ENCODE results near the gene EPHB2. TPM values are rescaled to one million over a fixed set of nuclear protein-coding genes. Genes with fewer than 3 reads are reported as not detected.

Gene EPHB2
- total and polyA plus RNA-seq, 2 of the 4 experiments (the other 2 are of a cell fraction), result 52.3 to 58.8 TPM

DNA sequence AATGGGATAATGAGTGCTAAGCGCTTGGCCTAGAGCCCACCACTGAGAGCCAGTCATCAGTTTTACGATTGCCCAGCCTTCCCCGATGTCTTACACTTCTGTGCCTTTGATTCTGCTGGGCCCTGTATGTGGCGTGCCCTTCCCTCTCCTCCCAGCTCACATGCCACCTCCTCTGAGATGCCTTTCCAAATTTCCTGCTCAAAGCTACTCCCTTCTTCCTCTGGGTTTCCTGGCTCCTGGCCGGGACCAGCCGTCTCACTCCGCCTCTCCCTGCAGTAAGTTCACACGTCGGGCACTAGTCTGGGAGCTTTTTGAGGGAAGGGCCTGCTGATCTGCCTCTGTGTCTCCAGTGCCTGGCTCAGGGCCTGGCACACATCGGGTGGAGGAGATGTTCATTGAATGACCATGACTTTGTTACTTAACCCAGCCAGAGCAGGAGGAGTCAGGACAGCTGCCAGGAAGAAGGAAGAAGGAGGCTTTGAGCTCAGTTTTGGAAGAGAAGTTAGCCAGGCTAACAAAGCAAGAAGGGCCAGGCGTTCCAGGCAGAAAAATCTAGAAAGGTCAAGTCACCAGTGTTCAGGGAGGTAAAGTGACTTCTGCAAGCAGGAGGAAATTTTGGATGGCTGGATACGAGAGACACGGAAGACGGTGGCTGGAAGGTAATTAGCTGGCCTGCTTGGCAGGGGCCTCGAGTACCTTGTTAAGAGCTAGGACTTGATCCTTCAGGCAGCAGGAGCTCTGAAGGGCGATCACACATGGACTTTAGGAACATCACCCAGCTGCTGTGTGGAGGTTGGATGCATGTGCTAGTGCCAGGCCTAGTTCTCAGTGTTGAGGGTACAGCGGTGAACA lies 63.6 kb downstream of the EPHB2 start:
- Histone ChIP-seq H4K91ac (ENCODE audit: insufficient read depth, low read depth, low read length) (no peak overlapping the region), H2AK5ac (ENCODE audit: low read depth, low read length) (peak overlapping the region; percentile 27; the same call in 1 of the 2 replicates), H3K14ac (replicated peaks; ENCODE audit: low read depth, low read length) (0 out of 2 replicates have a peak overlapping the region, but pooled peaks have one; percentile 37), H3K4me2 (ENCODE audit: low read depth, low read length) (no peak overlapping the region), H3K4me1 (ENCODE audit: control insufficient read depth, insufficient read depth, low read length) (peaks cover 16% of the 10 kb centered on the region), H3K23ac (ENCODE audit: low read depth, low read length) (peak overlapping the region; percentile 38; the same call in 1 of the 2 replicates), H3K18ac (ENCODE audit: low read depth, low read length) (no peak overlapping the region), H2BK5ac (ENCODE audit: low read depth, low read length, poor library complexity, severe bottlenecking) (no peak overlapping the region), H2BK20ac (ENCODE audit: low read depth, low read length) (no peak overlapping the region), H3K9me1 (ENCODE audit: insufficient read depth, low read length) (peaks cover 19% of the 10 kb centered on the region; the same call in 1 of the 2 replicates), H2AK9ac (replicated peaks; ENCODE audit: low read depth, low read length, poor library complexity) (peak overlapping the region; percentile 43), H3K56ac (ENCODE audit: extremely low read depth, insufficient read depth, low read length) (no peak overlapping the region), H3K9ac (ENCODE audit: low read depth, low read length) (no peak overlapping the region), H3K27me3 (ENCODE audit: control insufficient read depth, insufficient read depth, low read length) (no peaks in the 10 kb centered on the region), H4K20me1 (ENCODE audit: insufficient read depth, low read length) (peaks cover 79% of the 10 kb centered on the region), H3K4me3 (ENCODE audit: insufficient read depth, low read depth, low read length) (no peak overlapping the region), H3K9me3 (ENCODE audit: control insufficient read depth, insufficient read depth, low read length) (no peaks in the 10 kb centered on the region), H2BK120ac (ENCODE audit: low read depth, low read length) (no peak overlapping the region), H4K8ac (ENCODE audit: low read depth in 2 of 2, low read length in 2 of 2) (no peak overlapping the region; a peak in 1 of 4 replicates), H4K5ac (ENCODE audit: low read depth, low read length) (no peak overlapping the region), H2AFZ (replicated peaks; ENCODE audit: low read length, poor library complexity) (peak overlapping the region; percentile 18), H3K36me3 (ENCODE audit: control insufficient read depth, insufficient read depth, low read length) (no peaks in the 10 kb centered on the region), H3K27ac (ENCODE audit: insufficient read depth, low read length) (no peak overlapping the region), H3K79me1 (ENCODE audit: low read depth in 1 of 2, low read length in 2 of 2) (peaks cover 37 to 92% of the 10 kb centered on the region in 2 experiments), H3K4ac (ENCODE audit: low read depth, low read length) (no peak overlapping the region), H2BK15ac (ENCODE audit: low read depth, low read length) (no peak overlapping the region)
- WGBS, 2 experiments (ENCODE audit: extremely low coverage in 2 of 2, insufficient read length in 1 of 2), result 61% methylated on average over 7 of the region's 17 CpGs; no CpG with 5 or more reads in 1 of the 2 experiments
- ChIA-PET CTCF (interaction anchor here (0.5 to 1.0 kb wide), 3 partner anchors 69 to 98 kb away, joined by 3 to 6 read pairs (median 3); no protein-coding TSS in a partner anchor), POLR2A (ENCODE audit: unreplicated experiment) (no interaction called here)
- in situ Hi-C loops (cut with MboI; ENCODE audit: low sequenced_read_pairs), result no loop called here
- DNase-seq (peak; percentile 38), ATAC-seq (ENCODE audit: low read depth) (peak; percentile 59)
- no TSS peak for BruUV-seq (replicated peaks)
- intact Hi-C loops (cut with micrococcal nuclease), result no loop called here
- dilution Hi-C loops (cut with HindIII; ENCODE audit: low sequenced_read_pairs, unreplicated experiment), result no loop called here
- TF ChIP-seq FOS (IDR thresholded peaks at IDR 0.05; ENCODE audit: low read depth, low read length) (no peak), MXI1 (IDR thresholded peaks at IDR 0.05; ENCODE audit: borderline replicate concordance, low read depth, low read length) (no peak), RCOR1 (IDR thresholded peaks at IDR 0.05; ENCODE audit: insufficient replicate concordance, low read length) (no peak), BHLHE40 (IDR thresholded peaks at IDR 0.05; ENCODE audit: low read depth, low read length) (no peak), CTCF (conservative IDR thresholded peaks at IDR 0.05; ENCODE audit: low read depth, low read length) (no peak), POLR2A (IDR thresholded peaks at IDR 0.05; ENCODE audit: low read depth, low read length) (no peak), SMC3 (IDR thresholded peaks at IDR 0.05; ENCODE audit: low read depth, low read length) (no peak), ELK1 (IDR thresholded peaks at IDR 0.05; ENCODE audit: borderline replicate concordance, low read depth, low read length) (no peak), MAZ (IDR thresholded peaks at IDR 0.05; ENCODE audit: borderline replicate concordance, low read depth, low read length) (no peak), RAD21 (IDR thresholded peaks at IDR 0.05; ENCODE audit: low read length) (no peak), CEBPB (IDR thresholded peaks at IDR 0.05; ENCODE audit: low read depth, low read length) (no peak), CHD1 (IDR thresholded peaks at IDR 0.05; ENCODE audit: low read depth, low read length) (no peak), RFX5 (IDR thresholded peaks at IDR 0.05; ENCODE audit: low read depth, low read length) (no peak), MAFK (IDR thresholded peaks at IDR 0.05; ENCODE audit: low read depth, low read length) (no peak)

All from IMR-90 (cell line).